K562 (cell line): Measurements from ENCODE around the gene PRDM16. TPM values are rescaled to one million over a fixed set of nuclear protein-coding genes. Genes with fewer than 3 reads are reported as not detected.

Source experiments
- ATAC-seq: fragments of 200-7000 bp; cut with Tn5 transposase; 3 replicates; pipeline ENCODE4 v1.9.1; 2020; ENCODE audit warnings: moderate library complexity
- BruUV-seq: library from RNA; stranded (reverse); fragments of 400-500 nt; replicated peaks from 2 replicates; lab custom pipeline; 2021; lab: Mats Ljungman, UMichigan
- CTCF ChIA-PET: fragments of 300-600 bp; formaldehyde crosslinking; extraction: SDS; loops from one replicate; lab custom pipeline; 2021; ENCODE audit warnings: low intra/inter-chr PET ratio; lab: Yijun Ruan, JAX
- POLR2A ChIA-PET: fragments of 300-600, 350-650 bp; sonication (Branson Sonifier 250); formaldehyde crosslinking; extraction: SDS; loops from one replicate; lab custom pipeline; 2021; ENCODE audit warnings: antibody characterized with exemption, inconsistent platforms; lab: Yijun Ruan, JAX
- DNase-seq, 4 experiments: peaks; one replicate each; pipeline versions ENCODE4 v3.0.0 to v3.0.0-alpha.2; 2011 to 2018; ENCODE audit warnings: low spot score in 3 of 4, mixed read lengths in 3 of 4; ENCODE audit errors: extremely low read depth in 1 of 4
- FAIRE-seq: peaks from 2 replicates; lab custom pipeline; 2011; peaks lifted over from hg19 to GRCh38; lab: Jason Lieb, UNC
- H2AFZ ChIP-seq: 2 replicates; pipeline ENCODE4 v1.6.0; 2011; ENCODE audit warnings: low read depth, low read length, control low read depth, inconsistent platforms
- H3K27ac ChIP-seq: fragments of 200-600 bp; 3 replicates; pipeline ENCODE4 v1.8.0; 2011; ENCODE audit warnings: low read depth, mild to moderate bottlenecking, control low read depth, inconsistent platforms, low read length, moderate library complexity, mixed read lengths; ENCODE audit errors: extremely low read depth
- H3K27me3 ChIP-seq, 2 experiments: fragments of 300-600 bp in 1 of 2; 2 replicates in 1 of 2; 3 replicates in 1 of 2; pipeline versions ENCODE4 v1.6.0 to v1.8.0; 2011; ENCODE audit warnings: inconsistent platforms in 2 of 2, low read length in 2 of 2, mild to moderate bottlenecking in 1 of 2, mixed read lengths in 1 of 2, moderate library complexity in 1 of 2; ENCODE audit not compliant: control insufficient read depth in 2 of 2, insufficient read depth in 2 of 2
- H3K36me3 ChIP-seq: fragments of 300-600 bp; 3 replicates; pipeline ENCODE4 v1.8.0; 2011; ENCODE audit warnings: mild to moderate bottlenecking, low read length, inconsistent platforms; ENCODE audit not compliant: control insufficient read depth, insufficient read depth
- H3K4me1 ChIP-seq, 2 experiments: fragments of 200-600 bp in 1 of 2; replicated peaks in 1 of 2; 2 replicates in 1 of 2; 3 replicates in 1 of 2; pipeline versions ENCODE4 v1.5.1 to v1.8.0; 2011; ENCODE audit warnings: inconsistent platforms in 2 of 2, low read length in 2 of 2, mild to moderate bottlenecking in 1 of 2, mixed read lengths in 1 of 2, moderate library complexity in 1 of 2; ENCODE audit not compliant: control insufficient read depth in 2 of 2, insufficient read depth in 2 of 2
- H3K4me2 ChIP-seq: 2 replicates; pipeline ENCODE4 v1.6.1; 2011; ENCODE audit warnings: low read length, control low read depth, inconsistent platforms, mixed read lengths; ENCODE audit not compliant: insufficient read depth
- H3K4me3 ChIP-seq: fragments of 200-600 bp; sonication (generic), shearing (Covaris generic); 2 replicates; pipeline ENCODE4 v1.5.1; 2016; ENCODE audit warnings: control low read depth, inconsistent platforms
- H3K79me2 ChIP-seq: fragments of 200-600 bp; 3 replicates; pipeline ENCODE4 v1.8.0; 2011; ENCODE audit warnings: low read length, inconsistent platforms; ENCODE audit not compliant: control insufficient read depth, insufficient read depth
- H3K9ac ChIP-seq, 2 experiments: 2 replicates each; pipeline versions ENCODE4 v1.6.0 to v1.6.1; 2011; ENCODE audit warnings: low read depth in 2 of 2, low read length in 2 of 2, control low read depth in 1 of 2, inconsistent platforms in 1 of 2, mild to moderate bottlenecking in 1 of 2, mixed read lengths in 1 of 2; ENCODE audit not compliant: insufficient read depth in 1 of 2
- H3K9me1 ChIP-seq: one replicate; pipeline ENCODE4 v1.6.0; 2011; ENCODE audit warnings: inconsistent platforms, mild to moderate bottlenecking, low read length, moderate library complexity; ENCODE audit not compliant: control insufficient read depth, insufficient read depth
- H3K9me3 ChIP-seq: replicated peaks from 2 replicates; pipeline ENCODE4 v1.5.1; 2011; ENCODE audit warnings: low read depth, low read length, inconsistent platforms; ENCODE audit not compliant: control insufficient read depth, insufficient read depth
- H4K20me1 ChIP-seq: replicated peaks from 2 replicates; pipeline ENCODE4 v1.6.1; 2011; ENCODE audit warnings: low read length, inconsistent platforms, mixed read lengths; ENCODE audit not compliant: control insufficient read depth, insufficient read depth
- CBFA2T3 ChIP-seq: fragments of 450-650 bp; IDR thresholded peaks from 2 replicates; pipeline ENCODE4 v1.6.1; 2017
- CLOCK ChIP-seq: fragments of 250-450 bp; sonication (Bioruptor Pico); IDR thresholded peaks from 2 replicates; pipeline ENCODE4 v1.4.0; 2020; ENCODE audit warnings: mild to moderate bottlenecking, moderate library complexity, borderline replicate concordance
- NCOA4 ChIP-seq: fragments of 450-650 bp; IDR thresholded peaks from 2 replicates; pipeline ENCODE4 v1.6.1; 2018; ENCODE audit warnings: mild to moderate bottlenecking; ENCODE audit not compliant: partially characterized antibody
- PHB ChIP-seq: fragments of 250-450 bp; sonication (Bioruptor Pico); IDR thresholded peaks from 2 replicates; pipeline ENCODE4 v1.5.0; 2021
- PTBP1 ChIP-seq: fragments of 200-400 bp; formaldehyde crosslinking; IDR thresholded peaks from 2 replicates; pipeline ENCODE4 v1.6.1; 2017; ENCODE audit warnings: low read depth, low read length
- SREBF1 ChIP-seq: fragments of 150-350 bp; IDR thresholded peaks from 2 replicates; pipeline ENCODE4 v1.6.1; 2014; ENCODE audit warnings: antibody characterized with exemption, low read depth, low read length, borderline replicate concordance
- ZNF318 ChIP-seq, 2 experiments: fragments of 450-650 bp; IDR thresholded peaks; 2 replicates each; pipeline ENCODE4 v1.6.1; 2016; ENCODE audit warnings: mild to moderate bottlenecking in 2 of 2, borderline replicate concordance in 1 of 2, low read depth in 1 of 2, moderate library complexity in 1 of 2
- WGBS: fragments of 100-300 bp; shearing (Covaris generic); methylation state at CpG from one replicate; pipeline ENCODE4 v1.1.6; 2016; ENCODE audit warnings: low coverage, mixed read lengths; ENCODE audit not compliant: insufficient coverage; ENCODE audit errors: missing lambda C conversion rate; 5-methylcytosine and 5-hydroxymethylcytosine counted together
- in situ Hi-C: fragments of 300-500 bp; cut with MboI; formaldehyde crosslinking; loops from 4 replicates; pipeline ENCODE4 v1.15.0; 2018; ENCODE audit warnings: inconsistent platforms, mixed read lengths
- intact Hi-C: fragments of 100-400 bp; cut with micrococcal nuclease; formaldehyde crosslinking; loops from 2 replicates; pipeline ENCODE4 v1.14.2; 2022
- polyA plus RNA-seq, 8 experiments: library from polyadenylated mRNA; depleted of rRNA in 4 of 8; stranded (reverse) in 5 of 8; unstranded in 3 of 8; fragments of >200 nt; fragmentation: Nextera tagmentation in 2 of 8; fragmentation: Illumina TruSeq in 1 of 8; extraction: Ambion mirVana in 2 of 8; extraction: Trizol in 1 of 8; gene quantifications; 2 replicates each; pipeline versions ENCODE4 v1.2.1 to v1.2.3, GENCODE V29; 2011 to 2014; ENCODE audit warnings: inconsistent platforms in 1 of 8, missing spikeins in 1 of 8
- total RNA-seq, 7 experiments: library from RNA; depleted of rRNA in 6 of 7; stranded (reverse); fragments of >200 nt in 6 of 7; fragmentation: Illumina TruSeq in 2 of 7; extraction: Trizol in 2 of 7; gene quantifications; 2 replicates each; pipeline versions ENCODE4 v1.2.1 to v1.2.3, GENCODE V29; 2011 to 2021; ENCODE audit warnings: low replicate concordance in 1 of 7

PRDM16 gene
- total and polyA plus RNA-seq, 9 of the 15 experiments (the other 6 are each of a cell fraction or from before 2014, with no cell fraction given), result 0.10 to 0.27 TPM; not detected in 7

- no peak overlapping the region for H3K4me2 ChIP-seq
- no peak overlapping the region for H3K4me3 ChIP-seq
- no peak overlapping the region for H3K27ac ChIP-seq
- in situ Hi-C loops (loop anchor here (5.0 kb wide), 1 partner anchor 181 kb away; no protein-coding TSS in a partner anchor), intact Hi-C loops (no loop called here)
- POLR2A ChIA-PET, result interaction anchor here (0.7 kb wide), 1 partner anchor 13 kb away, joined by 3 read pairs; no protein-coding TSS in a partner anchor
- H3K9me1 ChIP-seq, result no peaks in the 10 kb centered on the region
- H4K20me1 ChIP-seq, result peaks cover 3% of the 10 kb centered on the region; the same call in 1 of the 2 replicates
- no peak for FAIRE-seq
- H3K9ac ChIP-seq, result no peak overlapping the region
- CTCF ChIA-PET, result no interaction called here
- no peak overlapping the region for H2AFZ ChIP-seq
- H3K36me3 ChIP-seq, result no peaks in the 10 kb centered on the region
- BruUV-seq, result no TSS peak
- no peak for DNase-seq
- no peaks in the 10 kb centered on the region for H3K9me3 ChIP-seq
- peaks cover 0 to 6% of the 10 kb centered on the region in 2 experiments; a peak in 1 of 5 replicates for H3K4me1 ChIP-seq
- H3K27me3 ChIP-seq, result peaks cover 36 to 71% of the 10 kb centered on the region in 2 experiments; a peak in 4 of 5 replicates
- no peak for ATAC-seq
- WGBS, result 2% methylated on average over 20 of the region's 20 CpGs
- no peaks in the 10 kb centered on the region for H3K79me2 ChIP-seq
- TF ChIP-seq CLOCK (CRISPR knock-in tag) (no peak), ZNF318 (IDR thresholded peaks at IDR 0.05; ENCODE audit: borderline replicate concordance in 1 of 2, low read depth in 1 of 2) (no peak), NCOA4 (no peak), PTBP1 (no peak), PHB (CRISPR knock-in tag) (no peak), CBFA2T3 (no peak), SREBF1 (no peak)
Observed at GRCh38 chr1:3440711-3441409, 371.9 kb downstream of the PRDM16 start.
